HepG2 (cell line): ENCODE data around the gene STK36. TPM values are rescaled to one million over a fixed set of nuclear protein-coding genes. Genes with fewer than 3 reads are reported as not detected.
A peak's percentile ranks its signal among the peaks of the same experiment; 100 is the strongest.

ENCODE experiments used
- BORCS8-MEF2B ChIP-seq: sonication (generic); formaldehyde crosslinking; IDR thresholded peaks from 2 replicates; pipeline ENCODE4 v1.8.0; 2022; ENCODE audit warnings: mild to moderate bottlenecking, missing genetic modification reagents
- FIP1L1 ChIP-seq: fragments of 200-400 bp; formaldehyde crosslinking; IDR thresholded peaks from 2 replicates; pipeline ENCODE4 v1.6.1; 2018; ENCODE audit warnings: low read depth, mild to moderate bottlenecking, low read length, moderate library complexity, borderline replicate concordance; ENCODE audit not compliant: insufficient read depth
- FOXJ3 ChIP-seq: sonication (generic); formaldehyde crosslinking; IDR thresholded peaks from 2 replicates; pipeline ENCODE4 v1.4.0; 2020; ENCODE audit warnings: missing genetic modification reagents, mild to moderate bottlenecking, borderline replicate concordance
- HMG20B ChIP-seq: conservative IDR thresholded peaks from 2 replicates; pipeline ENCODE4 v1.6.1; 2016; ENCODE audit warnings: missing genetic modification reagents, missing compliant biosample characterization
- HNRNPUL1 ChIP-seq: fragments of 200-400 bp; formaldehyde crosslinking; IDR thresholded peaks from 2 replicates; pipeline ENCODE4 v1.6.1; 2017; ENCODE audit warnings: low read depth, mild to moderate bottlenecking, low read length, moderate library complexity
- ISX ChIP-seq: sonication (generic); formaldehyde crosslinking; conservative IDR thresholded peaks from 2 replicates; pipeline ENCODE4 v1.5.0; 2020; ENCODE audit warnings: missing genetic modification reagents
- MAF1 ChIP-seq: sonication (generic); formaldehyde crosslinking; IDR thresholded peaks from 2 replicates; pipeline ENCODE4 v1.5.0; 2020; ENCODE audit warnings: missing genetic modification reagents, borderline replicate concordance
- MATR3 ChIP-seq: sonication (generic); formaldehyde crosslinking; IDR thresholded peaks from 2 replicates; pipeline ENCODE4 v1.4.0; 2020; ENCODE audit warnings: missing genetic modification reagents
- SKI ChIP-seq: fragments of 450-650 bp; IDR thresholded peaks from one replicate; pipeline ENCODE4 v1.6.1; 2018; ENCODE audit warnings: mild to moderate bottlenecking; ENCODE audit not compliant: partially characterized antibody
- TRIM24 ChIP-seq: sonication (generic); formaldehyde crosslinking; IDR thresholded peaks from 2 replicates; pipeline ENCODE4 v1.8.0; 2022; ENCODE audit warnings: mild to moderate bottlenecking, missing genetic modification reagents
- XRCC5 ChIP-seq: fragments of 200-400 bp; formaldehyde crosslinking; optimal IDR thresholded peaks from 2 replicates; pipeline ENCODE3; 2017; ENCODE audit warnings: mild to moderate bottlenecking, low read length
- ZNF350 ChIP-seq: sonication (generic); formaldehyde crosslinking; IDR thresholded peaks from 2 replicates; pipeline ENCODE4 v1.4.0; 2020; ENCODE audit warnings: mild to moderate bottlenecking, low read depth, missing genetic modification reagents, borderline replicate concordance
- ZNF430 ChIP-seq: sonication (generic); formaldehyde crosslinking; IDR thresholded peaks from 2 replicates; pipeline ENCODE4 v1.9.0; 2021; ENCODE audit warnings: mild to moderate bottlenecking, missing genetic modification reagents
- ZNF549 ChIP-seq: sonication (generic); formaldehyde crosslinking; IDR thresholded peaks from 2 replicates; pipeline ENCODE4 v1.5.0; 2020; ENCODE audit warnings: missing genetic modification reagents
- ZNF749 ChIP-seq: sonication (generic); formaldehyde crosslinking; IDR thresholded peaks from 2 replicates; pipeline ENCODE4 v1.8.0; 2022; ENCODE audit warnings: mild to moderate bottlenecking, missing genetic modification reagents, moderate library complexity, borderline replicate concordance
- polyA plus RNA-seq, 8 experiments: library from polyadenylated mRNA; depleted of rRNA in 3 of 8; stranded (reverse) in 7 of 8; unstranded in 1 of 8; fragments of >200 nt; fragmentation: Illumina TruSeq in 4 of 8; extraction: Trizol in 4 of 8; gene quantifications; 2 replicates each; pipeline versions ENCODE4 v1.2.1 to v1.2.3, GENCODE V29; 2011 to 2016; ENCODE audit warnings: low read depth in 4 of 8, missing spikeins in 1 of 8, mixed read lengths in 1 of 8; ENCODE audit not compliant: insufficient read depth in 1 of 8
- total RNA-seq, 5 experiments: library from RNA; depleted of rRNA; stranded (reverse); fragments of >200 nt; fragmentation: Illumina TruSeq; extraction: Trizol; gene quantifications; 2 replicates each; pipeline ENCODE4 v1.2.3, GENCODE V29; 2016; ENCODE audit warnings: low read depth in 1 of 5
- TF ChIP-seq, protein P1 (sequence below): sonication (generic); formaldehyde crosslinking; IDR thresholded peaks from 2 replicates; pipeline ENCODE4 v1.9.0; 2021; ENCODE audit warnings: mild to moderate bottlenecking, missing genetic modification reagents
- TF ChIP-seq, protein P2 (sequence below): sonication (generic); formaldehyde crosslinking; IDR thresholded peaks from 2 replicates; pipeline ENCODE4 v1.4.0; 2020; ENCODE audit warnings: mild to moderate bottlenecking, missing genetic modification reagents
- TF ChIP-seq, protein P3 (sequence below): sonication (generic); formaldehyde crosslinking; IDR thresholded peaks from 2 replicates; pipeline ENCODE4 v1.4.0; 2020; ENCODE audit warnings: mild to moderate bottlenecking, missing genetic modification reagents

The STK36 gene
- total and polyA plus RNA-seq, 2 of the 13 experiments (the other 11 are each of a cell fraction or from before 2014, with no cell fraction given) = 45.9 to 83.5 TPM

DNA sequence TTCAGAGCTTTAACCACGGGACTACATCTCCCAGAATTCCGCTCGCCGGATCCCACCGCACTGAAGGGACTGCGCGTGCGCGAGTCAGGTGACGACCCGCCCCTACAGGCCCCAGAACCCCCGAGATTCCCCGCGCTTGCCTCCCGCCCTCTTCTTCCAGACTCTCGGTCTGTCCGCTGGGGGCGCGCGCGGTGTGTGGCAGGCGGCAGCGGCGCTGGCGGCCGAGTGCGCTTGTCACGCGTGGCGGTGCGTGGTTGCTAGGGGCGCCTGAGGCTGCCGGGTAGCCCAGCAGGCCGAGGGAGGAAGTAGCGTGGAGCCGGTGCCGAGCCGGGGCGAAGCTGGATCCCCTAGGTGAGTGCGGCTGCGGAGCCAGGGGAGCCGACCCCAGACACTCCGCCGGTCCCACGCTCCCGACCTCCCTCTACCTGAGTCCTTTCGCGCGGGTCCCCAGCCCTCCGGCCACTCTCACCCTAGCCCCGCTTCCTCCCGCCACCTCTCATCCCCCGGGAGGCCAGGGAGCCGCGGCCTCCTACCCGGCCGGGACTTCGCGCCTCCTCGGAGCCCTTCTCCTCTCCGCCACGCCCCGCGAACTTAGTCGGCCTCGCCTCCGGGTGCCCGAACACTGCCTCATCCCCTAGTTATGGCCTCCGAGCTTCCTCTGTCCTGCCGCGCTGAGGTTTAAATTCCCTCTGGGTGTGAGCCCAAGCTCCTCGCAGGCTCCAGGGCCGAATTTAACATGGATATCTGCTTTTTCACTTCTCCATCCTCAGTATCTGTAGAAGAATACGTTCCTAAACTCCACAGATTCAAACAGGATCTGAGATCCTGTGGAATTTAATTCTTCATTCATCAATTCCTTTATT, 39.0 kb downstream of the STK36 start, which contains the start of gene TTLL4 (continued):
- TF ChIP-seq, protein P1, sequence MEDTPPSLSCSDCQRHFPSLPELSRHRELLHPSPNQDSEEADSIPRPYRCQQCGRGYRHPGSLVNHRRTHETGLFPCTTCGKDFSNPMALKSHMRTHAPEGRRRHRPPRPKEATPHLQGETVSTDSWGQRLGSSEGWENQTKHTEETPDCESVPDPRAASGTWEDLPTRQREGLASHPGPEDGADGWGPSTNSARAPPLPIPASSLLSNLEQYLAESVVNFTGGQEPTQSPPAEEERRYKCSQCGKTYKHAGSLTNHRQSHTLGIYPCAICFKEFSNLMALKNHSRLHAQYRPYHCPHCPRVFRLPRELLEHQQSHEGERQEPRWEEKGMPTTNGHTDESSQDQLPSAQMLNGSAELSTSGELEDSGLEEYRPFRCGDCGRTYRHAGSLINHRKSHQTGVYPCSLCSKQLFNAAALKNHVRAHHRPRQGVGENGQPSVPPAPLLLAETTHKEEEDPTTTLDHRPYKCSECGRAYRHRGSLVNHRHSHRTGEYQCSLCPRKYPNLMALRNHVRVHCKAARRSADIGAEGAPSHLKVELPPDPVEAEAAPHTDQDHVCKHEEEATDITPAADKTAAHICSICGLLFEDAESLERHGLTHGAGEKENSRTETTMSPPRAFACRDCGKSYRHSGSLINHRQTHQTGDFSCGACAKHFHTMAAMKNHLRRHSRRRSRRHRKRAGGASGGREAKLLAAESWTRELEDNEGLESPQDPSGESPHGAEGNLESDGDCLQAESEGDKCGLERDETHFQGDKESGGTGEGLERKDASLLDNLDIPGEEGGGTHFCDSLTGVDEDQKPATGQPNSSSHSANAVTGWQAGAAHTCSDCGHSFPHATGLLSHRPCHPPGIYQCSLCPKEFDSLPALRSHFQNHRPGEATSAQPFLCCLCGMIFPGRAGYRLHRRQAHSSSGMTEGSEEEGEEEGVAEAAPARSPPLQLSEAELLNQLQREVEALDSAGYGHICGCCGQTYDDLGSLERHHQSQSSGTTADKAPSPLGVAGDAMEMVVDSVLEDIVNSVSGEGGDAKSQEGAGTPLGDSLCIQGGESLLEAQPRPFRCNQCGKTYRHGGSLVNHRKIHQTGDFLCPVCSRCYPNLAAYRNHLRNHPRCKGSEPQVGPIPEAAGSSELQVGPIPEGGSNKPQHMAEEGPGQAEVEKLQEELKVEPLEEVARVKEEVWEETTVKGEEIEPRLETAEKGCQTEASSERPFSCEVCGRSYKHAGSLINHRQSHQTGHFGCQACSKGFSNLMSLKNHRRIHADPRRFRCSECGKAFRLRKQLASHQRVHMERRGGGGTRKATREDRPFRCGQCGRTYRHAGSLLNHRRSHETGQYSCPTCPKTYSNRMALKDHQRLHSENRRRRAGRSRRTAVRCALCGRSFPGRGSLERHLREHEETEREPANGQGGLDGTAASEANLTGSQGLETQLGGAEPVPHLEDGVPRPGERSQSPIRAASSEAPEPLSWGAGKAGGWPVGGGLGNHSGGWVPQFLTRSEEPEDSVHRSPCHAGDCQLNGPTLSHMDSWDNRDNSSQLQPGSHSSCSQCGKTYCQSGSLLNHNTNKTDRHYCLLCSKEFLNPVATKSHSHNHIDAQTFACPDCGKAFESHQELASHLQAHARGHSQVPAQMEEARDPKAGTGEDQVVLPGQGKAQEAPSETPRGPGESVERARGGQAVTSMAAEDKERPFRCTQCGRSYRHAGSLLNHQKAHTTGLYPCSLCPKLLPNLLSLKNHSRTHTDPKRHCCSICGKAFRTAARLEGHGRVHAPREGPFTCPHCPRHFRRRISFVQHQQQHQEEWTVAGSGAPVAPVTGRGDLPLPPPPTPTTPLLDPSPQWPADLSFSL = 0 out of 2 replicates have a peak, but pooled peaks have one; percentile 54
- no peak for TF ChIP-seq TRIM24 (CRISPR knock-in tag)
- TF ChIP-seq, protein P2, sequence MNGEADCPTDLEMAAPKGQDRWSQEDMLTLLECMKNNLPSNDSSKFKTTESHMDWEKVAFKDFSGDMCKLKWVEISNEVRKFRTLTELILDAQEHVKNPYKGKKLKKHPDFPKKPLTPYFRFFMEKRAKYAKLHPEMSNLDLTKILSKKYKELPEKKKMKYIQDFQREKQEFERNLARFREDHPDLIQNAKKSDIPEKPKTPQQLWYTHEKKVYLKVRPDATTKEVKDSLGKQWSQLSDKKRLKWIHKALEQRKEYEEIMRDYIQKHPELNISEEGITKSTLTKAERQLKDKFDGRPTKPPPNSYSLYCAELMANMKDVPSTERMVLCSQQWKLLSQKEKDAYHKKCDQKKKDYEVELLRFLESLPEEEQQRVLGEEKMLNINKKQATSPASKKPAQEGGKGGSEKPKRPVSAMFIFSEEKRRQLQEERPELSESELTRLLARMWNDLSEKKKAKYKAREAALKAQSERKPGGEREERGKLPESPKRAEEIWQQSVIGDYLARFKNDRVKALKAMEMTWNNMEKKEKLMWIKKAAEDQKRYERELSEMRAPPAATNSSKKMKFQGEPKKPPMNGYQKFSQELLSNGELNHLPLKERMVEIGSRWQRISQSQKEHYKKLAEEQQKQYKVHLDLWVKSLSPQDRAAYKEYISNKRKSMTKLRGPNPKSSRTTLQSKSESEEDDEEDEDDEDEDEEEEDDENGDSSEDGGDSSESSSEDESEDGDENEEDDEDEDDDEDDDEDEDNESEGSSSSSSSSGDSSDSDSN (CRISPR knock-in tag) = peak; percentile 95
- peak; percentile 99 for TF ChIP-seq ZNF350 (CRISPR knock-in tag)
- TF ChIP-seq FIP1L1 = peak; percentile 76; the same call in 1 of the 2 replicates
- no peak for TF ChIP-seq HMG20B (CRISPR knock-in tag)
- TF ChIP-seq XRCC5 = peak; percentile 93
- TF ChIP-seq ZNF430 = peak; percentile 84
- no peak for TF ChIP-seq MATR3
- TF ChIP-seq, protein P3, sequence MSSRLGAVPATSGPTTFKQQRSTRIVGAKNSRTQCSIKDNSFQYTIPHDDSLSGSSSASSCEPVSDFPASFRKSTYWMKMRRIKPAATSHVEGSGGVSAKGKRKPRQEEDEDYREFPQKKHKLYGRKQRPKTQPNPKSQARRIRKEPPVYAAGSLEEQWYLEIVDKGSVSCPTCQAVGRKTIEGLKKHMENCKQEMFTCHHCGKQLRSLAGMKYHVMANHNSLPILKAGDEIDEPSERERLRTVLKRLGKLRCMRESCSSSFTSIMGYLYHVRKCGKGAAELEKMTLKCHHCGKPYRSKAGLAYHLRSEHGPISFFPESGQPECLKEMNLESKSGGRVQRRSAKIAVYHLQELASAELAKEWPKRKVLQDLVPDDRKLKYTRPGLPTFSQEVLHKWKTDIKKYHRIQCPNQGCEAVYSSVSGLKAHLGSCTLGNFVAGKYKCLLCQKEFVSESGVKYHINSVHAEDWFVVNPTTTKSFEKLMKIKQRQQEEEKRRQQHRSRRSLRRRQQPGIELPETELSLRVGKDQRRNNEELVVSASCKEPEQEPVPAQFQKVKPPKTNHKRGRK (CRISPR knock-in tag) = peak; percentile 91
- TF ChIP-seq FOXJ3 (CRISPR knock-in tag) = no peak
- no peak for TF ChIP-seq ISX (CRISPR knock-in tag)
- TF ChIP-seq ZNF749 (CRISPR knock-in tag) = peak; percentile 88
- TF ChIP-seq HNRNPUL1 = 0 out of 2 replicates have a peak, but pooled peaks have one; percentile 22
- TF ChIP-seq MAF1 = peak; percentile 71; the same call in 1 of the 2 replicates
- TF ChIP-seq ZNF549 = 0 out of 2 replicates have a peak, but pooled peaks have one; percentile 44
- TF ChIP-seq SKI = peak; percentile 85
- peak; percentile 90 for TF ChIP-seq BORCS8-MEF2B (CRISPR knock-in tag)
